GM06990 (cell line): ENCODE results near the gene MALSU1.

ENCODE experiments used
- DNase-seq: peaks from one replicate; pipeline ENCODE4 v3.0.0-alpha.2; 2011; ENCODE audit not compliant: insufficient read length; ENCODE audit errors: extremely low read depth
- H3K27me3 ChIP-seq: replicated peaks from 2 replicates; pipeline ENCODE4 v1.6.0; 2011; ENCODE audit warnings: low read length; ENCODE audit not compliant: control insufficient read depth, insufficient read depth
- H3K36me3 ChIP-seq: 2 replicates; pipeline ENCODE4 v1.5.1; 2011; ENCODE audit warnings: low read length; ENCODE audit not compliant: control insufficient read depth, insufficient read depth
- H3K4me3 ChIP-seq: replicated peaks from 2 replicates; pipeline ENCODE4 v1.5.1; 2011; ENCODE audit warnings: low read depth, mild to moderate bottlenecking, control low read depth, low read length
- CTCF ChIP-seq: IDR thresholded peaks from 2 replicates; pipeline ENCODE4 v1.5.1; 2011; ENCODE audit warnings: low read length, control low read depth, mild to moderate bottlenecking, inconsistent platforms; ENCODE audit not compliant: insufficient read depth, poor library complexity, severe bottlenecking

The MALSU1 gene

DNA sequence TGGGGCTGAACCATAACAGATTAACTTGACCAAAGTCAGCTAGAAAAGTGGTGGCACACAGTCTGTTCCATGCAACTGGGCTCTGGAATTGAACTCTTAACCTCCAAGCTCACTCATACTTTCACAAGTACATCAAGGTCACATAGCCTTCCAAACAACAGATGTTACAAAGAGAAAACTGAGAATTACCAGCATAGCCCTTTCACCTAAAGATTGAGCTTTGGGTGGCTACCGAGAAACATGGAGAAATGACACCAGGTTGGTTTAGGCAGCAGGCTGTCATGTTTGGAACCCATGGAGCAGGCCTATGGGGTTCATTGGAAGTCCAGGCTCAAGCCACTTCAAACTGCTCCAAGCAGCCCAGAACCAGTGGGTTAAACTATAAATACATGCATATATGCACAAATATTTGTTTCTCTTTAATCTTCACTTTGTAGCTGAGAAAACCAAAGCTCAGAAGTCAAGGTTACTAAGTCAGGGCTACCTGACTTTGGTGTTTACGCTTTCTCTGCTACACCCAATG, 59.1 kb downstream of the MALSU1 start:
- peaks cover 2% of the 10 kb centered on the region for H3K36me3 ChIP-seq
- H3K27me3 ChIP-seq, result no peaks in the 10 kb centered on the region
- H3K4me3 ChIP-seq, result no peak overlapping the region
- DNase-seq, result no peak
- no peak for TF ChIP-seq CTCF
